GM23248 (cell line): ENCODE measurements around the gene AFF3. TPM values are rescaled to one million over a fixed set of nuclear protein-coding genes. Genes with fewer than 3 reads are reported as not detected.
A peak's percentile ranks its signal among the peaks of the same experiment; 100 is the strongest.

Experiments used
- DNase-seq: peaks from one replicate; pipeline ENCODE4 v3.0.0-alpha.2; 2015
- H2AFZ ChIP-seq: fragments of 200-600 bp; sonication (generic); 2 replicates; pipeline ENCODE4 v1.6.1; 2016; ENCODE audit warnings: antibody characterized with exemption
- H3F3A ChIP-seq: fragments of 200-600 bp; sonication (generic); 2 replicates; pipeline ENCODE4 v1.6.1; 2016; ENCODE audit warnings: mild to moderate bottlenecking, antibody characterized with exemption, mixed run types; ENCODE audit not compliant: insufficient read depth
- H3K27ac ChIP-seq: fragments of 200-600 bp; sonication (generic); 2 replicates; pipeline ENCODE4 v1.5.1; 2016; ENCODE audit warnings: mild to moderate bottlenecking
- H3K27me3 ChIP-seq: fragments of 200-600 bp; sonication (generic); replicated peaks from 2 replicates; pipeline ENCODE4 v1.6.1; 2016; ENCODE audit warnings: mild to moderate bottlenecking; ENCODE audit not compliant: insufficient read depth
- H3K36me3 ChIP-seq: fragments of 200-600 bp; sonication (generic); 2 replicates; pipeline ENCODE4 v1.6.1; 2016; ENCODE audit warnings: low read depth, mild to moderate bottlenecking
- H3K4me1 ChIP-seq: fragments of 200-600 bp; sonication (generic); 2 replicates; pipeline ENCODE4 v1.6.1; 2016; ENCODE audit warnings: mild to moderate bottlenecking; ENCODE audit not compliant: insufficient read depth
- H3K4me2 ChIP-seq: fragments of 200-600 bp; sonication (generic); one replicate; pipeline ENCODE4 v1.6.1; 2016; ENCODE audit warnings: mild to moderate bottlenecking; ENCODE audit not compliant: unreplicated experiment
- H3K4me3 ChIP-seq: fragments of 200-600 bp; sonication (generic); 2 replicates; pipeline ENCODE4 v1.5.1; 2016; ENCODE audit warnings: mild to moderate bottlenecking
- H3K79me2 ChIP-seq: fragments of 200-600 bp; sonication (generic); 2 replicates; pipeline ENCODE4 v1.6.1; 2016; ENCODE audit warnings: mild to moderate bottlenecking; ENCODE audit not compliant: insufficient read depth
- H3K9ac ChIP-seq: fragments of 200-600 bp; sonication (generic); 2 replicates; pipeline ENCODE4 v1.6.1; 2016; ENCODE audit warnings: mild to moderate bottlenecking
- H3K9me2 ChIP-seq: fragments of 200-600 bp; sonication (generic); 2 replicates; pipeline ENCODE4 v1.6.1; 2016; ENCODE audit warnings: mixed run types, mild to moderate bottlenecking, moderate library complexity; ENCODE audit not compliant: insufficient read depth
- H3K9me3 ChIP-seq: fragments of 200-600 bp; sonication (generic); one replicate; pipeline ENCODE4 v1.6.1; 2017; ENCODE audit warnings: low read depth
- H4K20me1 ChIP-seq: fragments of 200-600 bp; sonication (generic); 2 replicates; pipeline ENCODE4 v1.6.0; 2016; ENCODE audit not compliant: insufficient read depth
- EZH2 ChIP-seq: fragments of 200-600 bp; sonication (generic); IDR thresholded peaks from 2 replicates; pipeline ENCODE4 v1.6.1; 2018; ENCODE audit warnings: antibody characterized with exemption, mild to moderate bottlenecking; ENCODE audit not compliant: insufficient read depth, poor library complexity, severe bottlenecking
- EZH2phosphoT487 ChIP-seq: fragments of 200-600 bp; sonication (generic); IDR thresholded peaks from 2 replicates; pipeline ENCODE4 v1.6.1; 2018; ENCODE audit warnings: antibody characterized with exemption, moderate library complexity, mild to moderate bottlenecking, low read depth; ENCODE audit not compliant: insufficient read depth
- WGBS, 2 experiments: methylation state at CpG; one replicate each; pipeline ENCODE4 v1.1.6; 2015 to 2017; ENCODE audit warnings: low lambda C conversion rate in 2 of 2, low coverage in 1 of 2; ENCODE audit errors: missing lambda C conversion rate in 2 of 2; 5-methylcytosine and 5-hydroxymethylcytosine counted together
- in situ Hi-C: fragments of 300-500 bp; cut with MboI; formaldehyde crosslinking; loops from 2 replicates; pipeline ENCODE4 v1.15.0; 2020
- polyA plus RNA-seq: library from polyadenylated mRNA; unstranded; fragments of >200 nt; fragmentation: Nextera tagmentation; extraction: Ambion mirVana; gene quantifications from 2 replicates; pipeline ENCODE4 v1.2.1, GENCODE V29; 2016
- total RNA-seq: library from RNA; depleted of rRNA; stranded (reverse); fragments of >200 nt; shearing (Covaris generic); gene quantifications from 2 replicates; pipeline ENCODE4 v1.2.3, GENCODE V29; 2014

The AFF3 gene
- total and polyA plus RNA-seq, 2 experiments from 2014 or later: 0.56 to 0.86 TPM

DNA sequence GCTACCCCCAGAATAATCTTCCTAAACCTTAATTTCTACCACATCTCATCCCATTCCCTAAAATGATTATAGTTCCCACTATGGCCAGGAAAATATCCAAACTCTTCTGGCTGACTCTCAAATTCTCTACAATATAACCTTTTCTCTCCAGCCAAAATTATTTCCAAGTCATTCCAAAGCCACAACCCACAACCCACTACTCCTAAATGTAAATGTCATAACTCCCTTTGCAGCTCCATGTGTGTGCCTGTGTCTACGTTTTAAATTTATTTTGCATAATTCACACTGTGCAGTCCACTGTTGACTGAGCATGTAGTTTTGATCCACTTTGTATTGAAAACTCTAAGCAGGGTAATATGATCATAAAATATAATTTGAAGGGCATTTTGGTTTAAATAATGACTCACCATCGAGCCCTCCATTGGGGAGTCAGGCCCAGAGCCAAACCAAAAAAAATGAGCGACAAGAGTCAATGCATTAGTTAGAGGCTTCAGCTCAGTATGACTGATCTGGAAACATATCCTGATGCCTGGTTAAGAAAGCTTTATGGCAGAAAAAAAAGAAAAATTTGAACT, 171.0 kb downstream of the AFF3 start:
- no peaks in the 10 kb centered on the region for H3K9me2 ChIP-seq
- no peaks in the 10 kb centered on the region for H3K36me3 ChIP-seq
- WGBS, 2 experiments: 51 to 61% methylated on average over 3 of the region's 3 CpGs
- in situ Hi-C loops: no loop called here
- TF ChIP-seq EZH2phosphoT487 (no peak), EZH2 (no peak)
- H3K4me3 ChIP-seq: no peak overlapping the region
- peaks cover 28% of the 10 kb centered on the region for H3K4me1 ChIP-seq
- peaks cover 12% of the 10 kb centered on the region for H3F3A ChIP-seq
- H3K9me3 ChIP-seq: no peaks in the 10 kb centered on the region
- no peak overlapping the region for H3K27ac ChIP-seq
- no peak for DNase-seq
- no peak overlapping the region for H3K4me2 ChIP-seq
- no peaks in the 10 kb centered on the region for H3K79me2 ChIP-seq
- peaks cover 6% of the 10 kb centered on the region for H3K27me3 ChIP-seq
- H2AFZ ChIP-seq: no peak overlapping the region
- no peaks in the 10 kb centered on the region for H4K20me1 ChIP-seq
- no peak overlapping the region for H3K9ac ChIP-seq

DNA sequence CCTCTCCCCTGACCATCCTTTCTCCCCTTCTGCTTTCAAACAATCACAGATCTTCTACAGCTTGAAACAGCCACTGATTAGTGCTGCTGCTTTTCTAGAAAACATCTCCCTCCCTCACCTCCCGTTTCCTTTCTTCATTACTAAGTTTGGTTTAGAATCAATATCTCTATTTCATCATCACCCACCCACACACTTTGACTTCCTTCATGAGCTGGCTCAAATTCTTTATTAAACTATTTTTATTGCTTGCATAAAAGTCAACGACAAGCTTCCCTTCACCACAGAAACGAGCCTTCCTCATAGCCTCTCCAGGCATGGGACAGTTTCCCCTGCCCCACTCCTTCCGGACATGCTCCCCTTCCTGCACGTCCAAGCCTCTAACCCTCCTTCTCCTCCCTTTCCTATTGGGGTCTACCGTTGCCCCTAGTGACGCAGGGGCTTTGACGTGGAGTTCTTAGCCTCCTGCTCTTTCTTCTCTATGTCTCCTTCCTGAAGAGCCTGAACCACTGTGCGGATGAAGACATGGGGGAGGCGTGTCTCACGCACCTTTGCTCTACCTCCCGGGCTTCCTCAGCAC, 172.0 kb downstream of the AFF3 start:
- Histone ChIP-seq H3K27ac (no peak overlapping the region), H3K4me2 (no peak overlapping the region), H4K20me1 (no peaks in the 10 kb centered on the region), H3K9ac (no peak overlapping the region), H3K9me2 (peaks cover 4% of the 10 kb centered on the region; the same call in 1 of the 2 replicates), H2AFZ (peak overlapping the region; percentile 1; the same call in 1 of the 2 replicates), H3K4me1 (peaks cover 22% of the 10 kb centered on the region), H3K9me3 (no peaks in the 10 kb centered on the region), H3K4me3 (no peak overlapping the region), H3K27me3 (peaks cover 6% of the 10 kb centered on the region), H3K36me3 (no peaks in the 10 kb centered on the region), H3F3A (peaks cover 10% of the 10 kb centered on the region), H3K79me2 (no peaks in the 10 kb centered on the region)
- peak; percentile 52 for DNase-seq
- 63 to 64% methylated on average over 12 of the region's 12 CpGs for WGBS, 2 experiments
- TF ChIP-seq EZH2phosphoT487 (no peak), EZH2 (no peak)
- in situ Hi-C loops: no loop called here

DNA sequence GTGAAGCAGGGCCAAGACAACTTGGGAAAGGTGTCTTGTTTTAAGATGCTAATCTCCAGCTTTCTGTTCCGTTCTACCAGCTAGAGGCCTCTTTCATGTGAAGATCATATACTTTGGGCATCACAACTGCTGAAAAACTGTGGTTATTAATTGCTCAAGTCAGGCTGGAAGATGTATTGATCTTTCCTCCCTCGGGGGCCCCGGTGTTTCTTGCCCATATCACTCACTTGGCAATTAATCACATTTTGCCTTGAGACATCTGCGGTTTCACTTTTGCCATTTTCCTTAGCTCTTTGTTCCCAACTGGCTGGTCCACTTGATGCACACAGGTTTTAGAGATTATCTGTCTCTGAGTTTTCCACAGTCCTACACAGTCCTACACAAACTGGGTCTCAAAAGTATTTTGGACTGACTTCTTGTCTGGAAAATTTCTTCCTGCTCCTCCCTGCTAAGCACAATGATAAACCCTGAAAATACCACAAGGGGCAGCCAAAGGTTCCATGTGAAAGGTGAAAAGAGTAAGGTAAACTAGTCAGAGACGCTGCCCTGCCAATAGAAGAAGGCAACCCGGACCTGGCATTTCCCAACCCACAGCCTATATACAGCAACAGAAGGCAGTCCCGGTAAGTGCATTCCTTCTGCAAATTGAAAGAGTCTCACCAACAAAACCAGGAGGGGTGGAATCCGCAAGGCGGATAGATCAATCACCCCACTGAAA, 181.0 kb downstream of the AFF3 start:
- no peaks in the 10 kb centered on the region for H3K4me1 ChIP-seq
- no peaks in the 10 kb centered on the region for H3K79me2 ChIP-seq
- H3K27ac ChIP-seq: no peak overlapping the region
- no peak overlapping the region for H3K4me3 ChIP-seq
- H3K27me3 ChIP-seq: no peaks in the 10 kb centered on the region
- H3F3A ChIP-seq: no peaks in the 10 kb centered on the region
- H3K9ac ChIP-seq: no peak overlapping the region
- H3K9me3 ChIP-seq: no peaks in the 10 kb centered on the region
- WGBS, 2 experiments: 74% methylated on average over 9 of the region's 9 CpGs
- in situ Hi-C loops: no loop called here
- no peak overlapping the region for H2AFZ ChIP-seq
- no peaks in the 10 kb centered on the region for H4K20me1 ChIP-seq
- no peak for TF ChIP-seq EZH2phosphoT487
- TF ChIP-seq EZH2: no peak
- peaks cover 4% of the 10 kb centered on the region; the same call in 1 of the 2 replicates for H3K9me2 ChIP-seq
- no peak overlapping the region for H3K4me2 ChIP-seq
- H3K36me3 ChIP-seq: no peaks in the 10 kb centered on the region
- DNase-seq: no peak

DNA sequence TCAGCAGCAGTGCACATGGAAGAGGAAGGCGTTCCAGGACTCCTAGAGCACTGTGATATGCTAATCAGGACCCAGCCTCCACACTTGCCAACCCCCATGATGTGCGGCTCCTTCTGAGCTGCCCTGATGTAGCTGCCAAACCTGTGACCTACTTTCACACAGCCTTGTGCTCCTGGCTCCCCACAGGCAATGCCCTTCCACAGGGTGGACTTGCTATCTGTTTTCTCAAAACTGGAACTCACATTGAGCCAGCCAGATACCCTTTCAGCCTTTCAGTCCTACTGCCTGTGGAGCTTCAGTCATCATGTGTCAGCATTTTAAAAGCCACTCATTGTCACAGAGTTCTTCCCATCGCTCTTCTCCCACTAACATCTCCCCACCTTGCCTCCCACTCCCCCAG, 181.6 kb downstream of the AFF3 start:
- no peak for TF ChIP-seq EZH2phosphoT487
- no peak for TF ChIP-seq EZH2
- no peak overlapping the region for H3K27ac ChIP-seq
- in situ Hi-C loops: no loop called here
- H3F3A ChIP-seq: no peaks in the 10 kb centered on the region
- H3K36me3 ChIP-seq: no peaks in the 10 kb centered on the region
- no peaks in the 10 kb centered on the region for H3K4me1 ChIP-seq
- peaks cover 4% of the 10 kb centered on the region; the same call in 1 of the 2 replicates for H3K9me2 ChIP-seq
- 67 to 70% methylated on average over 3 of the region's 3 CpGs for WGBS, 2 experiments
- H3K4me2 ChIP-seq: no peak overlapping the region
- H3K9ac ChIP-seq: no peak overlapping the region
- no peaks in the 10 kb centered on the region for H4K20me1 ChIP-seq
- no peak for DNase-seq
- no peaks in the 10 kb centered on the region for H3K9me3 ChIP-seq
- no peak overlapping the region for H3K4me3 ChIP-seq
- H3K27me3 ChIP-seq: no peaks in the 10 kb centered on the region
- no peaks in the 10 kb centered on the region for H3K79me2 ChIP-seq
- no peak overlapping the region for H2AFZ ChIP-seq
